Body of pancreas (tissue), 4 donors: ENCODE results near the gene SATB2.

Experiments
- POLR2A ChIP-seq, 3 donors: fragments of 450-650 bp; IDR thresholded peaks; one replicate each; pipeline ENCODE4 v1.6.1; 2016; ENCODE audit warnings: antibody characterized with exemption in 3 of 3, mild to moderate bottlenecking in 2 of 3
- TF ChIP-seq, protein P1 (sequence below), 7 experiments: fragments of 450-650 bp in 4 of 7; fragments of 200-600 bp in 3 of 7; sonication (generic) in 3 of 7; IDR thresholded peaks; one replicate each; pipeline ENCODE4 v1.5.1; 2016 to 2019; ENCODE audit warnings: antibody characterized with exemption in 7 of 7

DNA sequence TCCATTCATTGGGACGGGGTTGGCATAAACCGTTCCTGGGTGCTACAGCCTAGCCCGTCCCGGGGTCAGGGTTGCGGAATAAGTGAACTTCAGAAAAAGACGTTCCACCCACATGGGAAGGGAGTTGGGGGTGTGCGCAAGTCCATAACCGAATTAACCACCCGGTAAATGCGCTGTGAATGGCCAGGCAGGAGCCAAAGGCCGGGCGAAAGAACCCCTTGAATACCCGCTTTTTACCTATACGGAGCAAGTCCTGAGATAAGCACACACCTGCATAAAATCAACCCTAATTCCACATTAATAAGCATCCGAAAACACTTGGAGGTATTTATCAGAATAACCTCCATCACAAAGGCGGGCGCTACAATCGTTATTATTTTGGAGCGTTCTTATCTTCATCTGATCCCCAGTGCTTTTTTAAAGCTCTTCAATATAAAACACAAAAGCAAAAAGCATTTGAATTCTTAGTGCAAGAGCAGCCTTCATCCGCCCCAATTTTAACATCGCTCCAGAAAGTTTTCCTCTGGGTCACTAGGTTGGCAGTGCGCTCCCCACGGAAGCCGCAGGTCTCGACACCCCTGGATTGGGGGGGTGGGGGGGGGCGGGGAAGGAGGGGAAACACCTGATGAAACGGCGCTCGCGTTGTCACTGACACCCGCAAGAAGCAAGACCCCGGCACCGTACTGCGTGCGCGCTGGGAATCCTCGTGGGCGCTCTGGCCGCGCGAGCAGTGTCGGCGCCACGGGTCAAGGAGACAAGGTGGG is 1.2 kb downstream of the SATB2 start:
- no peak for TF ChIP-seq POLR2A (IDR thresholded peaks at IDR 0.05)
- TF ChIP-seq, protein P1, sequence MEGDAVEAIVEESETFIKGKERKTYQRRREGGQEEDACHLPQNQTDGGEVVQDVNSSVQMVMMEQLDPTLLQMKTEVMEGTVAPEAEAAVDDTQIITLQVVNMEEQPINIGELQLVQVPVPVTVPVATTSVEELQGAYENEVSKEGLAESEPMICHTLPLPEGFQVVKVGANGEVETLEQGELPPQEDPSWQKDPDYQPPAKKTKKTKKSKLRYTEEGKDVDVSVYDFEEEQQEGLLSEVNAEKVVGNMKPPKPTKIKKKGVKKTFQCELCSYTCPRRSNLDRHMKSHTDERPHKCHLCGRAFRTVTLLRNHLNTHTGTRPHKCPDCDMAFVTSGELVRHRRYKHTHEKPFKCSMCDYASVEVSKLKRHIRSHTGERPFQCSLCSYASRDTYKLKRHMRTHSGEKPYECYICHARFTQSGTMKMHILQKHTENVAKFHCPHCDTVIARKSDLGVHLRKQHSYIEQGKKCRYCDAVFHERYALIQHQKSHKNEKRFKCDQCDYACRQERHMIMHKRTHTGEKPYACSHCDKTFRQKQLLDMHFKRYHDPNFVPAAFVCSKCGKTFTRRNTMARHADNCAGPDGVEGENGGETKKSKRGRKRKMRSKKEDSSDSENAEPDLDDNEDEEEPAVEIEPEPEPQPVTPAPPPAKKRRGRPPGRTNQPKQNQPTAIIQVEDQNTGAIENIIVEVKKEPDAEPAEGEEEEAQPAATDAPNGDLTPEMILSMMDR (IDR thresholded peaks at IDR 0.05) = no peak
